Esophagus muscularis mucosa (tissue), 4 donors: ENCODE data around the gene GSDME. TPM values are rescaled to one million over a fixed set of nuclear protein-coding genes. Genes with fewer than 3 reads are reported as not detected.

Experiments
- DNase-seq: peaks from one replicate; pipeline ENCODE4 v3.0.0-alpha.2; 2017; ENCODE audit errors: extremely low spot score
- H3K27ac ChIP-seq, 4 donors: fragments of 200-600 bp; sonication (generic); replicated peaks in 1 of 4; 1 replicate in 3 of 4; 2 replicates in 1 of 4; pipeline ENCODE4 v1.5.1; 2016 to 2019; ENCODE audit warnings: mild to moderate bottlenecking in 1 of 4
- H3K27me3 ChIP-seq, 4 donors: fragments of 200-600 bp; sonication (generic); one replicate each; pipeline versions ENCODE4 v1.5.1 to v1.6.0; 2016 to 2019
- H3K36me3 ChIP-seq, 4 donors: fragments of 200-600 bp; sonication (generic); one replicate each; pipeline ENCODE4 v1.5.1; 2016 to 2019
- H3K4me1 ChIP-seq, 4 donors: fragments of 200-600 bp; sonication (generic); one replicate each; pipeline ENCODE4 v1.5.1; 2016 to 2019
- H3K4me3 ChIP-seq, 4 donors: fragments of 200-600 bp; sonication (generic); 1 replicate in 2 of 4; 2 replicates in 2 of 4; pipeline ENCODE4 v1.5.1; 2016 to 2019; ENCODE audit warnings: mild to moderate bottlenecking in 4 of 4, moderate library complexity in 1 of 4
- H3K9me3 ChIP-seq, 4 donors: fragments of 200-600 bp; sonication (generic); 1 replicate in 3 of 4; 2 replicates in 1 of 4; pipeline ENCODE4 v1.5.1; 2016 to 2019
- CTCF ChIP-seq, 3 experiments: fragments of 200-600 bp in 2 of 3; fragments of 450-650 bp in 1 of 3; sonication (generic) in 2 of 3; IDR thresholded peaks; one replicate each; pipeline ENCODE4 v1.5.1; 2017 to 2019; ENCODE audit warnings: antibody characterized with exemption in 3 of 3, mild to moderate bottlenecking in 2 of 3, moderate library complexity in 1 of 3
- EP300 ChIP-seq: sonication (generic); formaldehyde crosslinking; IDR thresholded peaks from one replicate; pipeline ENCODE4 v1.6.1; 2017; ENCODE audit warnings: antibody characterized with exemption
- POLR2A ChIP-seq: fragments of 450-650 bp; IDR thresholded peaks from one replicate; pipeline ENCODE4 v1.6.1; 2017; ENCODE audit warnings: antibody characterized with exemption, moderate library complexity, mild to moderate bottlenecking, low read depth
- POLR2AphosphoS5 ChIP-seq, 2 donors: sonication (generic); formaldehyde crosslinking; IDR thresholded peaks; one replicate each; pipeline ENCODE4 v1.6.1; 2017; ENCODE audit warnings: antibody characterized with exemption in 2 of 2
- whole genome bisulfite sequencing: methylation state at CpG from one replicate; pipeline ENCODE4 v1.1.5; 2018; 5-methylcytosine and 5-hydroxymethylcytosine counted together
- intact Hi-C: fragments of 100-400 bp; cut with DNase I; formaldehyde crosslinking; loops from one replicate; pipeline ENCODE4 v1.15.1; 2023
- total RNA-seq, 4 donors: library from RNA; depleted of rRNA; stranded (reverse); fragments of >200 nt; gene quantifications; one replicate each; pipeline versions ENCODE4 v1.1.0 to v1.2.1, GENCODE V29; 2016

GSDME gene
- total RNA-seq, 4 donors from 2014 or later = 6.5 to 12.2 (median 11.0) TPM

GRCh38 chr7:24731313-24731712, 26.0 kb downstream of the GSDME start:
- WGBS = 89% methylated on average over 13 of the region's 13 CpGs
- no peak for TF ChIP-seq POLR2A
- no peak for TF ChIP-seq EP300
- TF ChIP-seq POLR2AphosphoS5 (IDR thresholded peaks at IDR 0.05) = no peak
- TF ChIP-seq CTCF (IDR thresholded peaks at IDR 0.05) = no peak
- Histone ChIP-seq H3K36me3 (peaks cover 0 to 6% (median 0%) of the 10 kb centered on the region in 4 donors), H3K27me3 (no peaks in the 10 kb centered on the region), H3K4me3 (no peak overlapping the region), H3K4me1 (peaks cover 0 to 41% (median 25%) of the 10 kb centered on the region in 4 donors), H3K9me3 (no peaks in the 10 kb centered on the region), H3K27ac (no peak overlapping the region)
- intact Hi-C loops = no loop called here
- peak; percentile 78 for DNase-seq

GRCh38 chr7:24730018-24730369, 27.3 kb downstream of the GSDME start:
- Histone ChIP-seq H3K9me3 (no peaks in the 10 kb centered on the region), H3K27me3 (no peaks in the 10 kb centered on the region), H3K27ac (no peak overlapping the region), H3K4me1 (peaks cover 0 to 37% (median 21%) of the 10 kb centered on the region in 4 donors), H3K4me3 (no peak overlapping the region), H3K36me3 (peaks cover 0 to 6% (median 0%) of the 10 kb centered on the region in 4 donors)
- DNase-seq = no peak
- TF ChIP-seq EP300 (no peak), CTCF (IDR thresholded peaks at IDR 0.05) (no peak), POLR2A (no peak), POLR2AphosphoS5 (IDR thresholded peaks at IDR 0.05) (no peak)
- intact Hi-C loops = no loop called here

GRCh38 chr7:24729365-24730017, 27.8 kb downstream of the GSDME start:
- Histone ChIP-seq H3K4me3 (no peak overlapping the region), H3K27me3 (no peaks in the 10 kb centered on the region), H3K36me3 (peaks cover 0 to 6% (median 0%) of the 10 kb centered on the region in 4 donors), H3K9me3 (no peaks in the 10 kb centered on the region), H3K27ac (no peak overlapping the region), H3K4me1 (peaks cover 0 to 32% (median 17%) of the 10 kb centered on the region in 4 donors)
- TF ChIP-seq POLR2AphosphoS5 (IDR thresholded peaks at IDR 0.05) = no peak
- TF ChIP-seq POLR2A = no peak
- no peak for TF ChIP-seq CTCF (IDR thresholded peaks at IDR 0.05)
- no peak for TF ChIP-seq EP300
- 58% methylated on average over 10 of the region's 10 CpGs for WGBS
- peak; percentile 66 for DNase-seq
- intact Hi-C loops = no loop called here

GRCh38 chr7:24728503-24729364, 28.5 kb downstream of the GSDME start:
- DNase-seq = peak; percentile 79
- no peaks in the 10 kb centered on the region for H3K27me3 ChIP-seq
- H3K4me3 ChIP-seq = no peak overlapping the region
- TF ChIP-seq POLR2A (no peak), POLR2AphosphoS5 (IDR thresholded peaks at IDR 0.05) (no peak)
- intact Hi-C loops = no loop called here
- peaks cover 0 to 25% (median 16%) of the 10 kb centered on the region in 4 donors for H3K4me1 ChIP-seq
- H3K27ac ChIP-seq = no peak overlapping the region
- H3K36me3 ChIP-seq = peaks cover 0 to 5% (median 0%) of the 10 kb centered on the region in 4 donors
- no peaks in the 10 kb centered on the region for H3K9me3 ChIP-seq
- 65% methylated on average over 15 of the region's 16 CpGs for WGBS

DNA sequence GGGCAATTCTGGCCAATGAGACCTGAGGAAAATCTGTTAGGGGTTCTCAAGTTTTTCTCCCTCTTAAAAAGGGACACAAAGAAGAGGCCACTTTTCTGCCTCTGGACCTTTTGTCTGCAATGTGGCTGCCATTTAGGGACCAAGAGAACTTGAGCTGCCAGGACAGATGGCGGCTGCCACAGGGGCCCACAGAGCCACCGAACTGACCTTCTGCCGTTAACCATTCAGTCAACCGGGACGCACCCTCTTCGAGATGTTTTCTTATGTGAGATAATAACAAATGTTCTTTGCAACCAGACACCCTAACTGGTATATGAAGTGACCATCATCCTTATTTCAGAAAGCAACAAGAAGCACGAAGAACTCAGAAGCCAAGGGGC, 29.2 kb downstream of the GSDME start:
- H3K27ac ChIP-seq = no peak overlapping the region
- H3K4me3 ChIP-seq = no peak overlapping the region
- DNase-seq = peak; percentile 83
- no peaks in the 10 kb centered on the region for H3K27me3 ChIP-seq
- H3K9me3 ChIP-seq = no peaks in the 10 kb centered on the region
- peaks cover 0 to 18% (median 13%) of the 10 kb centered on the region in 4 donors for H3K4me1 ChIP-seq
- 94% methylated on average over 7 of the region's 7 CpGs for WGBS
- no peaks in the 10 kb centered on the region for H3K36me3 ChIP-seq
- no peak for TF ChIP-seq EP300
- TF ChIP-seq CTCF (IDR thresholded peaks at IDR 0.05) = no peak
- TF ChIP-seq POLR2AphosphoS5 (IDR thresholded peaks at IDR 0.05) = no peak
- no peak for TF ChIP-seq POLR2A
- intact Hi-C loops = no loop called here
